Mesenchymal stem cell (in vitro differentiated cells and primary cell): Measurements from ENCODE around the gene ATP5MG.

Experiments used
- DNase-seq: peaks from one replicate; pipeline ENCODE4 v3.0.0-alpha.2; 2013
- H2AFZ ChIP-seq: one replicate; pipeline ENCODE4 v1.6.1; 2013; ENCODE audit warnings: low read depth, mild to moderate bottlenecking, control low read depth, inconsistent platforms, low read length, moderate library complexity
- H2AK5ac ChIP-seq: 2 replicates; pipeline ENCODE4 v1.6.1; 2013; ENCODE audit warnings: low read length, moderate library complexity, mild to moderate bottlenecking, inconsistent platforms; ENCODE audit not compliant: severe bottlenecking
- H2BK120ac ChIP-seq: one replicate; pipeline ENCODE4 v1.6.1; 2013; ENCODE audit warnings: low read depth, mild to moderate bottlenecking, inconsistent platforms, low read length, moderate library complexity
- H2BK12ac ChIP-seq, 2 experiments: one replicate each; pipeline ENCODE4 v1.6.1; 2013; ENCODE audit warnings: inconsistent platforms in 2 of 2, low read length in 2 of 2, mild to moderate bottlenecking in 2 of 2, moderate library complexity in 2 of 2, control low read depth in 1 of 2
- H2BK15ac ChIP-seq: one replicate; pipeline ENCODE4 v1.6.1; 2013; ENCODE audit warnings: mild to moderate bottlenecking, low read depth, inconsistent platforms; ENCODE audit not compliant: poor library complexity, severe bottlenecking
- H2BK5ac ChIP-seq: 2 replicates; pipeline ENCODE4 v1.6.1; 2013; ENCODE audit warnings: low read depth, mild to moderate bottlenecking, low read length, control low read depth, inconsistent platforms; ENCODE audit not compliant: poor library complexity, severe bottlenecking
- H3K14ac ChIP-seq, 2 experiments: one replicate each; pipeline ENCODE4 v1.6.1; 2013; ENCODE audit warnings: inconsistent platforms in 2 of 2, low read length in 2 of 2, control low read depth in 1 of 2, mild to moderate bottlenecking in 1 of 2, moderate library complexity in 1 of 2
- H3K18ac ChIP-seq, 2 experiments: one replicate each; pipeline ENCODE4 v1.6.1; 2013; ENCODE audit warnings: inconsistent platforms in 2 of 2, low read length in 2 of 2, control low read depth in 1 of 2, low read depth in 1 of 2, mild to moderate bottlenecking in 1 of 2
- H3K23ac ChIP-seq, 2 experiments: one replicate each; pipeline ENCODE4 v1.6.1; 2013; ENCODE audit warnings: inconsistent platforms in 2 of 2, low read length in 2 of 2, mild to moderate bottlenecking in 2 of 2, moderate library complexity in 2 of 2, control low read depth in 1 of 2
- H3K27ac ChIP-seq: 2 replicates; pipeline ENCODE4 v1.5.1; 2013; ENCODE audit warnings: mild to moderate bottlenecking, moderate library complexity, low read length, control low read depth, inconsistent platforms; ENCODE audit not compliant: poor library complexity, severe bottlenecking
- H3K27me3 ChIP-seq, 2 experiments: 2 replicates each; pipeline versions ENCODE4 v1.6.1 to v1.7.0; 2013; ENCODE audit warnings: low read length in 2 of 2, mild to moderate bottlenecking in 2 of 2, moderate library complexity in 2 of 2, control low read depth in 1 of 2, inconsistent platforms in 1 of 2; ENCODE audit not compliant: control insufficient read depth in 1 of 2, insufficient read depth in 1 of 2
- H3K36me3 ChIP-seq, 2 experiments: 2 replicates each; pipeline versions ENCODE4 v1.6.1 to v1.7.0; 2013; ENCODE audit warnings: low read length in 2 of 2, control low read depth in 1 of 2, inconsistent platforms in 1 of 2, low read depth in 1 of 2, mild to moderate bottlenecking in 1 of 2; ENCODE audit not compliant: insufficient read depth in 2 of 2, control insufficient read depth in 1 of 2
- H3K4ac ChIP-seq, 2 experiments: one replicate each; pipeline ENCODE4 v1.6.1; 2013; ENCODE audit warnings: inconsistent platforms in 2 of 2, low read length in 2 of 2, mild to moderate bottlenecking in 2 of 2, moderate library complexity in 2 of 2, control low read depth in 1 of 2, low read depth in 1 of 2
- H3K4me1 ChIP-seq: 2 replicates; pipeline ENCODE4 v1.6.1; 2013; ENCODE audit warnings: low read depth, low read length, control low read depth; ENCODE audit not compliant: control insufficient read depth, insufficient read depth
- H3K4me2 ChIP-seq: 2 replicates; pipeline ENCODE4 v1.6.1; 2013; ENCODE audit warnings: low read length, mild to moderate bottlenecking, inconsistent platforms; ENCODE audit not compliant: poor library complexity, severe bottlenecking
- H3K4me3 ChIP-seq, 2 experiments: 2 replicates each; pipeline versions ENCODE4 v1.5.1 to v1.7.0; 2013; ENCODE audit warnings: low read length in 2 of 2, mild to moderate bottlenecking in 2 of 2, control low read depth in 1 of 2, low read depth in 1 of 2; ENCODE audit not compliant: insufficient read depth in 1 of 2
- H3K79me1 ChIP-seq: replicated peaks from 2 replicates; pipeline ENCODE4 v1.6.1; 2013; ENCODE audit warnings: mild to moderate bottlenecking, control low read depth, low read length, inconsistent platforms; ENCODE audit not compliant: poor library complexity, severe bottlenecking
- H3K9ac ChIP-seq: 2 replicates; pipeline ENCODE4 v1.7.0; 2013; ENCODE audit warnings: mild to moderate bottlenecking, low read length, moderate library complexity
- H3K9me3 ChIP-seq: 2 replicates; pipeline ENCODE4 v1.7.0; 2013; ENCODE audit warnings: mild to moderate bottlenecking, low read length; ENCODE audit not compliant: control insufficient read depth
- H4K8ac ChIP-seq: one replicate; pipeline ENCODE4 v1.6.1; 2013; ENCODE audit warnings: inconsistent platforms, mild to moderate bottlenecking, low read length, moderate library complexity
- H4K91ac ChIP-seq: one replicate; pipeline ENCODE4 v1.6.1; 2013; ENCODE audit warnings: mild to moderate bottlenecking, low read length, inconsistent platforms
- WGBS: methylation state at CpG from one replicate; pipeline ENCODE4 v1.1.7; 2013; ENCODE audit warnings: mixed read lengths; 5-methylcytosine and 5-hydroxymethylcytosine counted together

ATP5MG gene

DNA sequence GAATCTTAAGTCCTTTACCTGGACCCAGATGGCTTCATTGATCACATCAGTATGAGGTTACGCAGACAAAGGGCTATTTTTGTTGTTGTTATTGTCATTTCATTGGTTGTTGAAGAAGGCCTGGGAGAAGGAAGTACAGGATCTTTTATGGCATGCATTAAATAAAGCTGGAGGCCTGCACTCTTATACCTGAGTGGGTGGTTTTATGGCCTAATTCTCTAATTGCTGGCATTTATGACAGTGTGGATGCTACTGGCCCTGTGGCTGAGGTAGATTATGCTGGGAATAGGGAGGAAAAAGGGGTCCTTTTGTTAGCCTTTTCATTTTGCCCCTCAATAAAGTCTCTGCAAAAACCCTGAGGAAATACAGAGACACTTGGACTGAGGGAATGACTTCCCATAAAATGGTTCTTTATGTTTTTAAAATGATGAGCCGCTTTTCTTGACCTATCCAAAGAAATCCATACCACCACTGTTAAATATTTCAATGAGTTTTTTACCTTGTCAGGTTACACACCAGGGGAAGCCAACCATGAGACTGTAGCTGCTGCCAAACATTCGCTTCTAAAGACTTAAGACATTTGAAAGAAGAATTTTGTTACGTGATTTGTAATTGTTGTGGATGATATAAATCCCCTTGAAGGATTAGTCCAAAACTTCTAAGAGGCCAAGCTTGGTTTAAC lies 41.6 kb downstream of the ATP5MG start:
- Histone ChIP-seq H3K23ac (no peak overlapping the region), H2BK12ac (no peak overlapping the region), H3K18ac (no peak overlapping the region), H3K4me3 (no peak overlapping the region), H3K4me1 (peaks cover 3% of the 10 kb centered on the region), H2BK120ac (no peak overlapping the region), H2AK5ac (no peak overlapping the region), H3K4ac (no peak overlapping the region), H2BK15ac (no peak overlapping the region), H2BK5ac (no peak overlapping the region), H4K8ac (no peak overlapping the region), H3K4me2 (no peak overlapping the region), H3K9ac (no peak overlapping the region), H3K9me3 (no peaks in the 10 kb centered on the region), H2AFZ (no peak overlapping the region), H3K36me3 (peaks cover 0 to 7% of the 10 kb centered on the region in 2 experiments), H3K14ac (no peak overlapping the region), H3K79me1 (no peaks in the 10 kb centered on the region), H3K27me3 (no peaks in the 10 kb centered on the region), H4K91ac (no peak overlapping the region), H3K27ac (no peak overlapping the region)
- no peak for DNase-seq
- 92% methylated on average over 4 of the region's 4 CpGs for WGBS

DNA sequence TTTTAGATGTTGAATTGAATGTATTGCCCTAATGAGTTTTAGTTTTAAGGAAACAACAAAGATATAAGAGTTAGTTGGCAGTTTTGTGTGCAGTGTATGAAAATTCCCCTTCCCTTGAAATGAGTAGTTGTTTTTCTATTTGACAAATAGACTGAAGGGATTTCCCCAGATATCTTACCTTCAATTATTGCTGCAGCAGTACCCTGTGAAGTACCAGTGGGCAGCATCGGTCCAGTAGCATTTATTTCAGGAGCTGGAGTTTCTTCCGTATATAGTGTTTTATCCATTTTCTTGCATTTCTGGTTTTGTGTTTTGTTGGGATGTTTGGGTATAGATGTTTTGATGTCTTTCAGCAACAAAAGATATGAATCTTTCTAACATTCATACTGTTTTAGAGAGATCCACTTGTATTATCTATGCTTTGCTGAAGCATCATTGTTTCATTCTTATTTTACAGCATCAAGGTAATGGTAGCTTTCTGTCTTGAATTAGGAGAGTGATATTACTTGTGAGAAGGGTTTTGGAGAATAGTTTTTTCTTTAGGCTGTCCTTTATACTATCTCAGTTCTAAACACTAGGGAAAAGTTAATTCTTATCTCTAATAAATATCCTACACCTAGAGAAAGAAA lies 42.3 kb downstream of the ATP5MG start:
- H3K4me2 ChIP-seq: no peak overlapping the region
- no peak overlapping the region for H3K23ac ChIP-seq
- H2BK12ac ChIP-seq: no peak overlapping the region
- no peak overlapping the region for H2BK5ac ChIP-seq
- H3K9ac ChIP-seq: no peak overlapping the region
- DNase-seq: no peak
- no peak overlapping the region for H3K18ac ChIP-seq
- H2AK5ac ChIP-seq: no peak overlapping the region
- no peaks in the 10 kb centered on the region for H3K79me1 ChIP-seq
- H2BK120ac ChIP-seq: no peak overlapping the region
- H3K36me3 ChIP-seq: peaks cover 0 to 7% of the 10 kb centered on the region in 2 experiments
- no peak overlapping the region for H4K8ac ChIP-seq
- H3K4ac ChIP-seq: no peak overlapping the region
- no peak overlapping the region for H3K27ac ChIP-seq
- peaks cover 3% of the 10 kb centered on the region for H3K4me1 ChIP-seq
- no peak overlapping the region for H2AFZ ChIP-seq
- H3K4me3 ChIP-seq: no peak overlapping the region
- no peaks in the 10 kb centered on the region for H3K9me3 ChIP-seq
- H4K91ac ChIP-seq: no peak overlapping the region
- H3K14ac ChIP-seq: no peak overlapping the region
- no peaks in the 10 kb centered on the region for H3K27me3 ChIP-seq
- 100% methylated on average over 2 of the region's 2 CpGs for WGBS
- no peak overlapping the region for H2BK15ac ChIP-seq

DNA sequence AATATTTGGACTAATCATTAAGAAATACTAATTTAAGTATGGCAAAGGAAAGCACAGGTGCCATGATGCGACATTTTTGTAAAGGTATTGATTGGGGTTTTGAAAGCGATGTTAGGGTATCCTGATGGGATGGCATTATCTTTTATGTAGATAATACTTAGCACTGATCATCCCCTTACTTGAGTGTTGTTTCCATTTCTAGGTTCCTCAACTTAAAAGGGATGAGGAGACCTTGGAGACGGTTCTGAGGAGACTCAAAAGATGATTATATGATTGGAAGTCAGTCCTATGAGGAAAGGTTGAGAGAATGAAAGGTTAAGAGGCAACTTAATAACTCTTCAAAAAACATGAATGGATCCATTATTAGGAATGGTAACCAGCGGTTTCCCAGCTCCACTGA lies 46.0 kb downstream of the ATP5MG start:
- Histone ChIP-seq H2BK5ac (no peak overlapping the region), H3K27ac (no peak overlapping the region), H3K27me3 (no peaks in the 10 kb centered on the region), H3K9ac (no peak overlapping the region), H2AK5ac (no peak overlapping the region), H2BK12ac (no peak overlapping the region), H4K8ac (no peak overlapping the region), H2AFZ (no peak overlapping the region), H3K36me3 (peaks cover 4 to 12% of the 10 kb centered on the region in 2 experiments), H2BK120ac (no peak overlapping the region), H3K4me1 (peaks cover 2% of the 10 kb centered on the region), H2BK15ac (no peak overlapping the region), H3K4me2 (no peak overlapping the region), H3K14ac (no peak overlapping the region), H3K18ac (no peak overlapping the region), H3K79me1 (peaks cover 5% of the 10 kb centered on the region), H3K23ac (no peak overlapping the region), H4K91ac (no peak overlapping the region), H3K9me3 (no peaks in the 10 kb centered on the region), H3K4ac (no peak overlapping the region), H3K4me3 (no peak overlapping the region)
- WGBS: 100% methylated on average over 2 of the region's 4 CpGs
- no peak for DNase-seq

DNA sequence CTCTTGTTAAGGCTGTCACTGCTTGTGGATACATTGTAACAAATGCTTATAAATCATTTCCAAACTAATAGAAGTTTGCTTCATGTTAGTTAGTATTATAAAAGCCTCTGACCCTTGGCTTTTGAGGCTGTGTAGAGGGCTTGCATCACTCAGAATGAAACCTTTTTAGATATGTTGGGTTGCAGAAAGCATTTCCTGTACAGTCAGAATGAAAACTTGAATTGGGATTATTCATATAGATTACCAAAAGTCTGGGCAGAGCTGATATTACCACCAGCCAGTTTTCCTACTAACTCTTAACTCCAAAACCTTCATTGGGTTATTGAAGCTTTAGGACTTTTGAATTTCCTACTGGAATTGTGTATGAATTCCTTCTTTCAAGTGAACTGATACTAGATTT lies 46.9 kb downstream of the ATP5MG start:
- no peak overlapping the region for H2AK5ac ChIP-seq
- H2BK15ac ChIP-seq: no peak overlapping the region
- no peak overlapping the region for H4K8ac ChIP-seq
- no peaks in the 10 kb centered on the region for H3K27me3 ChIP-seq
- H3K9ac ChIP-seq: peak overlapping the region; percentile 24
- H2BK120ac ChIP-seq: no peak overlapping the region
- no peak overlapping the region for H3K4me2 ChIP-seq
- DNase-seq: peak; percentile 26
- H2AFZ ChIP-seq: no peak overlapping the region
- no peak overlapping the region for H3K27ac ChIP-seq
- H3K14ac ChIP-seq: no peak overlapping the region
- H3K23ac ChIP-seq: no peak overlapping the region
- peaks cover 5% of the 10 kb centered on the region for H3K79me1 ChIP-seq
- H3K9me3 ChIP-seq: no peaks in the 10 kb centered on the region
- no peak overlapping the region for H4K91ac ChIP-seq
- H3K4me1 ChIP-seq: peaks cover 2% of the 10 kb centered on the region
- H2BK5ac ChIP-seq: no peak overlapping the region
- H2BK12ac ChIP-seq: no peak overlapping the region
- peaks cover 4 to 12% of the 10 kb centered on the region in 2 experiments for H3K36me3 ChIP-seq
- H3K4ac ChIP-seq: no peak overlapping the region
- H3K18ac ChIP-seq: no peak overlapping the region
- no peak overlapping the region for H3K4me3 ChIP-seq
